Neuron (in vitro differentiated cells): ENCODE measurements around the gene NOS1AP.

Experiments
- H2AFZ ChIP-seq: one replicate; pipeline ENCODE4 v1.6.1; 2013; ENCODE audit warnings: low read depth, mild to moderate bottlenecking, inconsistent platforms, low read length, moderate library complexity
- H3K27me3 ChIP-seq: one replicate; pipeline ENCODE4 v1.6.1; 2013; ENCODE audit warnings: low read length; ENCODE audit not compliant: insufficient read depth
- H3K36me3 ChIP-seq: one replicate; pipeline ENCODE4 v1.6.1; 2013; ENCODE audit warnings: low read length; ENCODE audit not compliant: insufficient read depth
- H3K4me1 ChIP-seq: one replicate; pipeline ENCODE4 v1.6.1; 2013; ENCODE audit warnings: low read length; ENCODE audit not compliant: insufficient read depth
- H3K4me3 ChIP-seq: 2 replicates; pipeline ENCODE4 v1.5.1; 2013; ENCODE audit warnings: mild to moderate bottlenecking, low read length, moderate library complexity
- H3K9me3 ChIP-seq: one replicate; pipeline ENCODE4 v1.6.1; 2013; ENCODE audit warnings: low read length

Gene NOS1AP

GRCh38 chr1:162137179-162137960 lies 67.9 kb downstream of the NOS1AP start:
- peaks cover 25% of the 10 kb centered on the region for H3K4me1 ChIP-seq
- H3K27me3 ChIP-seq = no peaks in the 10 kb centered on the region
- H3K4me3 ChIP-seq = no peak overlapping the region
- H3K9me3 ChIP-seq = no peaks in the 10 kb centered on the region
- H2AFZ ChIP-seq = no peak overlapping the region
- H3K36me3 ChIP-seq = no peaks in the 10 kb centered on the region

- H3K4me1 ChIP-seq = peaks cover 25% of the 10 kb centered on the region
- H3K36me3 ChIP-seq = no peaks in the 10 kb centered on the region
- H3K9me3 ChIP-seq = no peaks in the 10 kb centered on the region
Measured at GRCh38 chr1:162138112-162138511, 68.6 kb downstream of the NOS1AP start.

GRCh38 chr1:162138599-162139181 lies 69.2 kb downstream of the NOS1AP start:
- H3K4me1 ChIP-seq = peaks cover 25% of the 10 kb centered on the region
- no peaks in the 10 kb centered on the region for H3K36me3 ChIP-seq
- no peak overlapping the region for H3K4me3 ChIP-seq
- H3K27me3 ChIP-seq = no peaks in the 10 kb centered on the region
- no peak overlapping the region for H2AFZ ChIP-seq
- H3K9me3 ChIP-seq = no peaks in the 10 kb centered on the region

More at GRCh38 chr1:162138112-162138511, 68.6 kb downstream of the NOS1AP start:
- no peaks in the 10 kb centered on the region for H3K27me3 ChIP-seq
- no peak overlapping the region for H3K4me3 ChIP-seq
- H2AFZ ChIP-seq = no peak overlapping the region

- Histone ChIP-seq H3K9me3 (no peaks in the 10 kb centered on the region), H3K36me3 (no peaks in the 10 kb centered on the region), H3K27me3 (no peaks in the 10 kb centered on the region), H3K4me1 (peaks cover 30% of the 10 kb centered on the region), H3K4me3 (no peak overlapping the region), H2AFZ (no peak overlapping the region)
Measured at GRCh38 chr1:162139211-162139610, 69.7 kb downstream of the NOS1AP start.

GRCh38 chr1:162141281-162142054 lies 72.0 kb downstream of the NOS1AP start:
- Histone ChIP-seq H3K27me3 (no peaks in the 10 kb centered on the region), H3K4me3 (no peak overlapping the region), H2AFZ (no peak overlapping the region), H3K9me3 (no peaks in the 10 kb centered on the region), H3K36me3 (no peaks in the 10 kb centered on the region), H3K4me1 (peaks cover 48% of the 10 kb centered on the region)

- Histone ChIP-seq H3K27me3 (no peaks in the 10 kb centered on the region), H3K4me1 (peaks cover 39% of the 10 kb centered on the region), H2AFZ (no peak overlapping the region), H3K9me3 (no peaks in the 10 kb centered on the region), H3K4me3 (no peak overlapping the region), H3K36me3 (no peaks in the 10 kb centered on the region)
Measured at GRCh38 chr1:162142968-162143367, 73.5 kb downstream of the NOS1AP start.

- no peaks in the 10 kb centered on the region for H3K27me3 ChIP-seq
- H3K4me3 ChIP-seq = peak overlapping the region; percentile 36
- H3K9me3 ChIP-seq = no peaks in the 10 kb centered on the region
- H3K4me1 ChIP-seq = peaks cover 32% of the 10 kb centered on the region
- no peak overlapping the region for H2AFZ ChIP-seq
- no peaks in the 10 kb centered on the region for H3K36me3 ChIP-seq
Measured at GRCh38 chr1:162144268-162144667, 74.8 kb downstream of the NOS1AP start.

GRCh38 chr1:162144853-162145252 lies 75.4 kb downstream of the NOS1AP start:
- no peaks in the 10 kb centered on the region for H3K9me3 ChIP-seq
- peaks cover 30% of the 10 kb centered on the region for H3K4me1 ChIP-seq
- no peaks in the 10 kb centered on the region for H3K36me3 ChIP-seq
- peak overlapping the region; percentile 36 for H3K4me3 ChIP-seq
- no peaks in the 10 kb centered on the region for H3K27me3 ChIP-seq
- H2AFZ ChIP-seq = no peak overlapping the region

- Histone ChIP-seq H3K27me3 (no peaks in the 10 kb centered on the region), H3K9me3 (no peaks in the 10 kb centered on the region), H3K4me1 (peaks cover 30% of the 10 kb centered on the region), H3K4me3 (peak overlapping the region; percentile 36), H3K36me3 (no peaks in the 10 kb centered on the region), H2AFZ (no peak overlapping the region)
Measured at GRCh38 chr1:162145280-162145965, 75.9 kb downstream of the NOS1AP start.

- Histone ChIP-seq H3K27me3 (no peaks in the 10 kb centered on the region), H3K4me3 (peak overlapping the region; percentile 36), H3K36me3 (no peaks in the 10 kb centered on the region), H3K4me1 (peaks cover 30% of the 10 kb centered on the region), H2AFZ (no peak overlapping the region), H3K9me3 (no peaks in the 10 kb centered on the region)
Measured at GRCh38 chr1:162145966-162146696, 76.6 kb downstream of the NOS1AP start.

GRCh38 chr1:162147760-162148159 lies 78.3 kb downstream of the NOS1AP start:
- peaks cover 30% of the 10 kb centered on the region for H3K4me1 ChIP-seq
- H3K4me3 ChIP-seq = no peak overlapping the region
- H3K9me3 ChIP-seq = peaks cover 1% of the 10 kb centered on the region
- H2AFZ ChIP-seq = no peak overlapping the region
- no peaks in the 10 kb centered on the region for H3K36me3 ChIP-seq
- H3K27me3 ChIP-seq = no peaks in the 10 kb centered on the region

- H3K4me3 ChIP-seq = no peak overlapping the region
- H3K27me3 ChIP-seq = no peaks in the 10 kb centered on the region
- H3K36me3 ChIP-seq = no peaks in the 10 kb centered on the region
- peaks cover 1% of the 10 kb centered on the region for H3K9me3 ChIP-seq
- H2AFZ ChIP-seq = no peak overlapping the region
- peaks cover 17% of the 10 kb centered on the region for H3K4me1 ChIP-seq
Measured at GRCh38 chr1:162150112-162150511, 80.6 kb downstream of the NOS1AP start.
